GM12892 (cell line): ENCODE data around the gene CFDP1.

ENCODE experiments used
- POLR2A ChIP-seq: IDR thresholded peaks from 2 replicates; pipeline ENCODE4 v1.6.1; 2011; ENCODE audit warnings: low read depth, low read length, control low read depth
- TAF1 ChIP-seq: IDR thresholded peaks from 2 replicates; pipeline ENCODE4 v1.6.1; 2011; ENCODE audit warnings: low read depth, mild to moderate bottlenecking, control low read depth, low read length, borderline replicate concordance

GRCh38 chr16:75433732-75434413, 570 bp upstream of the CFDP1 start:
- peak; percentile 61 for TF ChIP-seq POLR2A
- peak; percentile 75; the same call in 1 of the 2 replicates for TF ChIP-seq TAF1
